Measurements from ENCODE around the gene MTHFD1L.

Gene MTHFD1L

GRCh38 chr6:151015101-151015700 lies 149.7 kb downstream of the MTHFD1L start:
- peaks cover 57% of the 10 kb centered on the region for H3K36me3 ChIP-seq (ENCODE audit: insufficient read depth, low read length)
- H2AFZ ChIP-seq (ENCODE audit: low read length): no peak overlapping the region
- no peak overlapping the region for H3K9ac ChIP-seq (ENCODE audit: low read depth, low read length, poor library complexity, severe bottlenecking)
- H4K20me1 ChIP-seq (ENCODE audit: insufficient read depth, low read length, poor library complexity, severe bottlenecking): no peaks in the 10 kb centered on the region
- no peak overlapping the region for H3K4me2 ChIP-seq (ENCODE audit: low read depth, low read length, poor library complexity, severe bottlenecking)
- no peak for TF ChIP-seq CTCF (conservative IDR thresholded peaks at IDR 0.05; ENCODE audit: low read length)
- no peak for TF ChIP-seq EZH2phosphoT487 (IDR thresholded peaks at IDR 0.05; ENCODE audit: borderline replicate concordance)
- H3K4me1 ChIP-seq (ENCODE audit: insufficient read depth, low read length, poor library complexity, severe bottlenecking): no peaks in the 10 kb centered on the region
- H3K9me2 ChIP-seq (replicated peaks; ENCODE audit: low read depth, low read length): no peaks in the 10 kb centered on the region
- no peak overlapping the region for H3K4me3 ChIP-seq (ENCODE audit: low read length, poor library complexity, severe bottlenecking)
- H3F3A ChIP-seq (ENCODE audit: low read depth): no peaks in the 10 kb centered on the region
- no peaks in the 10 kb centered on the region for H3K9me3 ChIP-seq (ENCODE audit: insufficient read depth, low read depth, low read length)
- no peaks in the 10 kb centered on the region for H3K79me2 ChIP-seq (ENCODE audit: insufficient read depth, low read length)
- H3K27me3 ChIP-seq (ENCODE audit: insufficient read depth, low read length, poor library complexity, severe bottlenecking): no peaks in the 10 kb centered on the region

GRCh38 chr6:151016107-151016506 lies 150.6 kb downstream of the MTHFD1L start:
- H3K9ac ChIP-seq (ENCODE audit: low read depth, low read length, poor library complexity, severe bottlenecking): no peak overlapping the region
- no peak overlapping the region for H2AFZ ChIP-seq (ENCODE audit: low read length)
- H3K9me3 ChIP-seq (ENCODE audit: insufficient read depth, low read depth, low read length): no peaks in the 10 kb centered on the region
- no peaks in the 10 kb centered on the region for H3F3A ChIP-seq (ENCODE audit: low read depth)
- H3K27me3 ChIP-seq (ENCODE audit: insufficient read depth, low read length, poor library complexity, severe bottlenecking): no peaks in the 10 kb centered on the region
- no peak overlapping the region for H3K4me2 ChIP-seq (ENCODE audit: low read depth, low read length, poor library complexity, severe bottlenecking)
- no peaks in the 10 kb centered on the region for H3K9me2 ChIP-seq (replicated peaks; ENCODE audit: low read depth, low read length)
- peaks cover 61% of the 10 kb centered on the region; the same call in 1 of the 2 replicates for H3K36me3 ChIP-seq (ENCODE audit: insufficient read depth, low read length)
- H3K79me2 ChIP-seq (ENCODE audit: insufficient read depth, low read length): no peaks in the 10 kb centered on the region
- no peaks in the 10 kb centered on the region for H3K4me1 ChIP-seq (ENCODE audit: insufficient read depth, low read length, poor library complexity, severe bottlenecking)
- H3K4me3 ChIP-seq (ENCODE audit: low read length, poor library complexity, severe bottlenecking): no peak overlapping the region
- H4K20me1 ChIP-seq (ENCODE audit: insufficient read depth, low read length, poor library complexity, severe bottlenecking): no peaks in the 10 kb centered on the region
- TF ChIP-seq EZH2phosphoT487 (IDR thresholded peaks at IDR 0.05; ENCODE audit: borderline replicate concordance) (no peak), CTCF (conservative IDR thresholded peaks at IDR 0.05; ENCODE audit: low read length) (no peak)

- Histone ChIP-seq H3K36me3 (ENCODE audit: insufficient read depth, low read length) (peaks cover 63% of the 10 kb centered on the region; the same call in 1 of the 2 replicates), H3K4me3 (ENCODE audit: low read length, poor library complexity, severe bottlenecking) (no peak overlapping the region), H3K79me2 (ENCODE audit: insufficient read depth, low read length) (no peaks in the 10 kb centered on the region), H3K4me1 (ENCODE audit: insufficient read depth, low read length, poor library complexity, severe bottlenecking) (no peaks in the 10 kb centered on the region), H3K4me2 (ENCODE audit: low read depth, low read length, poor library complexity, severe bottlenecking) (no peak overlapping the region), H4K20me1 (ENCODE audit: insufficient read depth, low read length, poor library complexity, severe bottlenecking) (no peaks in the 10 kb centered on the region), H2AFZ (ENCODE audit: low read length) (no peak overlapping the region), H3K27me3 (ENCODE audit: insufficient read depth, low read length, poor library complexity, severe bottlenecking) (no peaks in the 10 kb centered on the region), H3F3A (ENCODE audit: low read depth) (no peaks in the 10 kb centered on the region), H3K9me3 (ENCODE audit: insufficient read depth, low read depth, low read length) (no peaks in the 10 kb centered on the region), H3K9ac (ENCODE audit: low read depth, low read length, poor library complexity, severe bottlenecking) (no peak overlapping the region), H3K9me2 (replicated peaks; ENCODE audit: low read depth, low read length) (no peaks in the 10 kb centered on the region)
- TF ChIP-seq CTCF (conservative IDR thresholded peaks at IDR 0.05; ENCODE audit: low read length) (no peak), EZH2phosphoT487 (IDR thresholded peaks at IDR 0.05; ENCODE audit: borderline replicate concordance) (no peak)
Measured at GRCh38 chr6:151018046-151018445, 152.5 kb downstream of the MTHFD1L start.
